GM12892 (cell line): ENCODE measurements around the gene NEK8.

Experiments
- DNase-seq: peaks from one replicate; pipeline ENCODE4 v3.0.0; 2011; ENCODE audit not compliant: insufficient read length
- FAIRE-seq: peaks from 2 replicates; lab custom pipeline; 2011; peaks lifted over from hg19 to GRCh38; lab: Jason Lieb, UNC
- POLR2A ChIP-seq: IDR thresholded peaks from 2 replicates; pipeline ENCODE4 v1.6.1; 2011; ENCODE audit warnings: low read depth, low read length, control low read depth
- POLR2AphosphoS5 ChIP-seq: IDR thresholded peaks from 2 replicates; pipeline ENCODE4 v1.6.1; 2011; ENCODE audit warnings: low read depth, low read length, control low read depth
- TAF1 ChIP-seq: IDR thresholded peaks from 2 replicates; pipeline ENCODE4 v1.6.1; 2011; ENCODE audit warnings: low read depth, mild to moderate bottlenecking, control low read depth, low read length, borderline replicate concordance

Gene NEK8

DNA sequence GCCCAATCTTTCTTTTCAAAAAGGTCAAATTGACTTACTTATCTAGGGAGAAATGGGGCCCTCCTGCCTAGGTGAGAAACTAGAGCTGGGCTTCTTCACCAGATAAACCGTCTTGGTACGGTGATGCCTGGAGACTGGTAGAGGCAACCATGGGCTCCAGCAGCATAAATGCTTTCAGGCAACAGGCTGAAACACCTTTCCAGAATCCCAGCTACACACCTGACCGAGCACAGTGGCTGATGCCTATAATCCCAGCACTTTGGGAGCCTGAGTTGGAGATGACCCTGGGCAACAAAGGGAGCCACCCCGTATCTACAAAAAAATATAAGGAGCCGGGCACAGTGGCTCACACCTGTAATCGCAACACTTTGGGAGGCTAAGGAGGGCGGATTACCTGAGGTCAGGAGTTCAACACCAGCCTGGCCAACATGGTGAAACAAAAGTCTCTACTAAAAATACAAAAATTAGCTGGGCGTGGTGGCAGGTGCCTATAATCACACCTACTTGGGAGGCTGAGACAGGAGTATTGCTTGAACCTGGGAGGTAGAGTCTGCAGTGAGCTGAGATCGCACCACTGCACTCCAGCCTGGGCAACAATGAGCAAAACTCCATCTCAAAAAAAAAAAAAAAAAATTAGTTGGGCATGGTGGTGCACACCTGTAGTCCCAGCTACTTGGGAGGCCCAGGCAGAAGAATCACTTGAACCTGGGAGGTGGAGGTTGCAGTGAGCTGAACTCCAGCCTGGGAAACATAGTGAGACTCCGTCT is 23.2 kb downstream of the NEK8 start:
- no peak for TF ChIP-seq TAF1
- TF ChIP-seq POLR2AphosphoS5: peak; percentile 30
- DNase-seq: no peak
- no peak for FAIRE-seq

- DNase-seq (no peak), FAIRE-seq (no peak)
- TF ChIP-seq TAF1 (no peak), POLR2AphosphoS5 (no peak), POLR2A (no peak)
These were observed 26.9 kb downstream of the NEK8 start for GRCh38 chr17:28755486-28755885.

GRCh38 chr17:28756049-28756804 is 27.6 kb downstream of the NEK8 start:
- TF ChIP-seq POLR2A (no peak), TAF1 (no peak), POLR2AphosphoS5 (no peak)
- DNase-seq: no peak
- no peak for FAIRE-seq

- DNase-seq (no peak), FAIRE-seq (no peak)
- TF ChIP-seq TAF1: no peak
- no peak for TF ChIP-seq POLR2A
- no peak for TF ChIP-seq POLR2AphosphoS5
These were observed 30.0 kb downstream of the NEK8 start for GRCh38 chr17:28758411-28759121.

- no peak for DNase-seq
- no peak for TF ChIP-seq POLR2A
- no peak for FAIRE-seq
These were observed 30.8 kb downstream of the NEK8 start for GRCh38 chr17:28759256-28759865.

GRCh38 chr17:28760601-28761562 is 32.3 kb downstream of the NEK8 start:
- DNase-seq (no peak), FAIRE-seq (no peak)
- no peak for TF ChIP-seq POLR2A
- no peak for TF ChIP-seq POLR2AphosphoS5
- no peak for TF ChIP-seq TAF1

GRCh38 chr17:28763137-28763799 is 34.7 kb downstream of the NEK8 start:
- DNase-seq (no peak), FAIRE-seq (peak; percentile 90)
- no peak for TF ChIP-seq POLR2A
- no peak for TF ChIP-seq TAF1
- no peak for TF ChIP-seq POLR2AphosphoS5

DNA sequence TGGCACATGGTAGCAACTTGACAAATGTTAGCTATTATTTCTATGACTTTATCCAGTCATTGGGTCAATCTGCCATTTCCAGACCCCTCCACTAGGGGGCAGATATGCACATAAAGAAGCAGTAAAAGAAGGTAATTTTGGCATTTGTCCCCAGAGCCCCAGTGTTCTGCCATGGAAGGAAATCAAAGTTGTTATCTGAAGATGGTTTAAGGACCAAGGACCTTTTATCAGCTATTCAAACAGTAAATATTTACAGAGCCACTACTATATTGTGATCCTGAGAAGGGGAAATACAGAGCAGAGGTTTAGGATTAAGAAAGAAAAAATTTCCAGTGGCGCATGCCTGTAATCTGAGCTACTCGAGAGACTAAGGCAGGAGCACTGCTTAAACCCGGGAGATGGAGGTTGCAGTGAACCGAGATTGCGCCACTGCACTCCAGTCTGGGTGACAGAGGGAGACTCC is 35.2 kb downstream of the NEK8 start:
- FAIRE-seq: peak; percentile 79
- DNase-seq: no peak
- TF ChIP-seq POLR2AphosphoS5 (no peak), POLR2A (no peak), TAF1 (no peak)

DNA sequence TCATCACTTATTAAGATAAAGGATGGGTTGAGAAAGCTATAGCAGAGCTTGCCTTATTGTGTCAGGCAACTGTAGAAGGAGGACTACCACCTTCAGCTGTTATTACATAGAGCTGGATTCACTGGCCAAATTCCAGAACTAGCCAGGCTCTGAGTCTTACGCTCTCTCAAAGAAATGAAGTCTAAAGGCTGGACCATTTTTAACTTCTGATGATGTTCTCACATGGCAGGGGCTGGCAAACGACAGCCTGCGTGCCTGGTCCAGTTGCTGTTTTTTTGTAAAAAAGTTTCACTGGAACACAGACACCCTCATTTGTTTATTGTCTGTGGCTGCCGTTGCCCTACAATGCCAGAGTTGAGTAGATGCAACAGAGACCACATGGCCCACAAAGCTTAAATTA is 36.5 kb downstream of the NEK8 start:
- FAIRE-seq: no peak

DNA sequence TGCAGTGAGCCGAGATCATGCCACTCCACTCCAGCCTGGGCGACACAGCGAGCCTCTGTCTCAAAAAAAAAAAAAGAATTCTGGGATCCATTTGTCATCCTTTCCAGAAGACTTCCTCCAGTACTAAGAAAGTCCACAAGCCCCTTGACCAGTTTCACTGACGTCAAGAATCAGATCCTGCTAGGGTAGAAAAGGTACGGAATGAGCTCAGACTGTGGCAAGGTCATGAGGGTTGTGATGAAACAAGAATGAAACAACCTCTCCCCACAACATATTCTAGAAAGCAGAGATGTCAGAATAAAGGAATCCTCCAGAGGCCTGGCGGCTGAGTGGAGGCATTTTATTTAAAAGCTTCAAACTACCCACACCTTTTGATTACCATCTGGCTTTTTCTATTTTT is 45.1 kb downstream of the NEK8 start:
- DNase-seq (no peak), FAIRE-seq (no peak)
- no peak for TF ChIP-seq POLR2A
- TF ChIP-seq TAF1: no peak
- TF ChIP-seq POLR2AphosphoS5: no peak

More for the DNA sequence above, 36.5 kb downstream of the NEK8 start:
- DNase-seq: no peak
- TF ChIP-seq POLR2A: no peak
- no peak for TF ChIP-seq POLR2AphosphoS5
- no peak for TF ChIP-seq TAF1
